OCI-LY7 (cell line): ENCODE measurements around the gene DIAPH2.

ENCODE experiments used
- CTCF ChIP-seq: fragments of 200-600 bp; sonication (generic); conservative IDR thresholded peaks from 2 replicates; pipeline ENCODE4 v1.5.1; 2014; ENCODE audit warnings: mild to moderate bottlenecking, antibody characterized with exemption, low read length, moderate library complexity, mixed read lengths
- EZH2phosphoT487 ChIP-seq: fragments of 200-600 bp; sonication (generic); IDR thresholded peaks from 2 replicates; pipeline ENCODE4 v1.6.1; 2018; ENCODE audit warnings: low read depth, borderline replicate concordance, mild to moderate bottlenecking, mixed run types, antibody characterized with exemption, low read length, moderate library complexity, mixed read lengths

GRCh38 chrX:97525981-97526380 is 841.3 kb downstream of the DIAPH2 start:
- TF ChIP-seq EZH2phosphoT487 (no peak), CTCF (no peak)
